NT2/D1 (cell line): ENCODE results near the gene STAT4.

Experiments used
- SUZ12 ChIP-seq: IDR thresholded peaks from 2 replicates; pipeline ENCODE4 v1.6.1; 2011; ENCODE audit not compliant: insufficient read length, insufficient read depth; ENCODE audit errors: extremely low read depth
- YY1 ChIP-seq: IDR thresholded peaks from 2 replicates; pipeline ENCODE4 v1.6.1; 2011; ENCODE audit not compliant: insufficient read length, insufficient read depth
- ZNF274 ChIP-seq: IDR thresholded peaks from 2 replicates; pipeline ENCODE4 v1.6.1; 2011; ENCODE audit warnings: mild to moderate bottlenecking, low read depth, low read length

DNA sequence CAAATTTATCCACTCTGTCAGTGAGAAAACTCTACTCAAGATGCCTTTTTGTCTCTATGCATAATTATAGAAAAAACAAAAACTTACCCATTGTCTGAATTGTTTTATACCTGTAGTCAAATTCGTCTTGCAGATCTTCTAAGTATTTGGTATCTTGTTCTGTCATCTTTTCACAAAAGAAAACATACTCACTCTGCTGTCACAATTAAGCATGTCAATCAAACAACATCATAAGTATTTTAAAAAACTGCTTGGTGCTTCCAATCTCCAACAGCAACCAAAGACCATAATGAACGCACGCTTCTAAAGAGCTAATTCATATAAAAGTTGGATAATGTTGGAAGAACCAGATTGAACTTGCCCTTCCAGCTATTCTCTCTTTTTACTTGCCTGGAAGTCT, 81.2 kb downstream of the STAT4 start:
- TF ChIP-seq YY1 (no peak), ZNF274 (no peak), SUZ12 (no peak)
